IMR-90 (cell line): Measurements from ENCODE around the gene MFNG. TPM values are rescaled to one million over a fixed set of nuclear protein-coding genes. Genes with fewer than 3 reads are reported as not detected.

ENCODE experiments used
- ATAC-seq: fragments of 200-7000 bp; cut with Tn5 transposase; 2 replicates; pipeline ENCODE4 v1.9.1; 2020; ENCODE audit warnings: low read depth, mild to moderate bottlenecking, moderate library complexity
- BruUV-seq: library from RNA; stranded (reverse); fragments of 400-500 nt; replicated peaks from 2 replicates; lab custom pipeline; 2021; lab: Mats Ljungman, UMichigan
- CTCF ChIA-PET: fragments of 300-600 bp; formaldehyde crosslinking; extraction: SDS; loops from one replicate; lab custom pipeline; 2021; ENCODE audit warnings: antibody characterized with exemption; lab: Yijun Ruan, JAX
- POLR2A ChIA-PET: fragments of 300-600 bp; sonication (Branson Sonifier 250); formaldehyde crosslinking; loops from one replicate; lab custom pipeline; 2022; ENCODE audit warnings: antibody characterized with exemption; ENCODE audit not compliant: unreplicated experiment; lab: Charles Lee
- DNase-seq: peaks from one replicate; pipeline ENCODE4 v3.0.0; 2013
- H2AFZ ChIP-seq: replicated peaks from 2 replicates; pipeline ENCODE3; 2013; ENCODE audit warnings: low read length, mild to moderate bottlenecking; ENCODE audit not compliant: poor library complexity
- H2AK5ac ChIP-seq: 2 replicates; pipeline ENCODE4 v1.6.1; 2013; ENCODE audit warnings: low read depth, low read length, inconsistent platforms
- H2AK9ac ChIP-seq: replicated peaks from 2 replicates; pipeline ENCODE3; 2013; ENCODE audit warnings: mild to moderate bottlenecking, low read depth, low read length, moderate library complexity; ENCODE audit not compliant: poor library complexity
- H2BK120ac ChIP-seq: 2 replicates; pipeline ENCODE4 v1.6.1; 2013; ENCODE audit warnings: low read depth, low read length, inconsistent platforms
- H2BK15ac ChIP-seq: 3 replicates; pipeline ENCODE4 v1.6.1; 2013; ENCODE audit warnings: low read depth, low read length, inconsistent platforms
- H2BK20ac ChIP-seq: 2 replicates; pipeline ENCODE4 v1.6.1; 2013; ENCODE audit warnings: low read depth, mild to moderate bottlenecking, inconsistent platforms, low read length, moderate library complexity
- H2BK5ac ChIP-seq: 2 replicates; pipeline ENCODE4 v1.6.1; 2013; ENCODE audit warnings: mild to moderate bottlenecking, low read depth, low read length, inconsistent platforms; ENCODE audit not compliant: poor library complexity, severe bottlenecking
- H3K14ac ChIP-seq: replicated peaks from 2 replicates; pipeline ENCODE4 v1.6.1; 2013; ENCODE audit warnings: low read depth, low read length, inconsistent platforms
- H3K18ac ChIP-seq: 2 replicates; pipeline ENCODE4 v1.6.1; 2013; ENCODE audit warnings: low read depth, low read length, control low read depth
- H3K23ac ChIP-seq: 2 replicates; pipeline ENCODE4 v1.6.1; 2013; ENCODE audit warnings: low read depth, low read length, inconsistent platforms
- H3K27ac ChIP-seq: 2 replicates; pipeline ENCODE4 v1.5.1; 2013; ENCODE audit warnings: mild to moderate bottlenecking, control low read depth, low read length; ENCODE audit not compliant: insufficient read depth
- H3K27me3 ChIP-seq: 2 replicates; pipeline ENCODE4 v1.6.1; 2013; ENCODE audit warnings: low read length; ENCODE audit not compliant: control insufficient read depth, insufficient read depth
- H3K36me3 ChIP-seq: 2 replicates; pipeline ENCODE4 v1.6.1; 2013; ENCODE audit warnings: low read length, mixed read lengths; ENCODE audit not compliant: control insufficient read depth, insufficient read depth
- H3K4ac ChIP-seq: 2 replicates; pipeline ENCODE4 v1.6.1; 2013; ENCODE audit warnings: low read depth, low read length, inconsistent platforms
- H3K4me1 ChIP-seq: 2 replicates; pipeline ENCODE4 v1.6.1; 2013; ENCODE audit warnings: low read length, mixed read lengths; ENCODE audit not compliant: control insufficient read depth, insufficient read depth
- H3K4me2 ChIP-seq: 2 replicates; pipeline ENCODE4 v1.6.1; 2013; ENCODE audit warnings: low read depth, mild to moderate bottlenecking, control low read depth, low read length, moderate library complexity
- H3K4me3 ChIP-seq: 2 replicates; pipeline ENCODE4 v1.5.1; 2013; ENCODE audit warnings: low read depth, mild to moderate bottlenecking, control low read depth, low read length, moderate library complexity; ENCODE audit not compliant: insufficient read depth
- H3K56ac ChIP-seq: 2 replicates; pipeline ENCODE4 v1.6.1; 2013; ENCODE audit warnings: low read length, inconsistent platforms; ENCODE audit not compliant: insufficient read depth; ENCODE audit errors: extremely low read depth
- H3K79me1 ChIP-seq, 2 experiments: 2 replicates each; pipeline ENCODE4 v1.6.1; 2013; ENCODE audit warnings: low read length in 2 of 2, inconsistent platforms in 1 of 2, low read depth in 1 of 2
- H3K9ac ChIP-seq: 2 replicates; pipeline ENCODE4 v1.6.1; 2013; ENCODE audit warnings: low read depth, low read length, control low read depth
- H3K9me1 ChIP-seq: 2 replicates; pipeline ENCODE4 v1.6.1; 2013; ENCODE audit warnings: low read length, inconsistent platforms; ENCODE audit not compliant: insufficient read depth
- H3K9me3 ChIP-seq: 2 replicates; pipeline ENCODE4 v1.6.1; 2013; ENCODE audit warnings: low read length; ENCODE audit not compliant: control insufficient read depth, insufficient read depth
- H4K20me1 ChIP-seq: 2 replicates; pipeline ENCODE4 v1.6.1; 2013; ENCODE audit warnings: low read length, inconsistent platforms; ENCODE audit not compliant: insufficient read depth
- H4K5ac ChIP-seq: 2 replicates; pipeline ENCODE4 v1.6.1; 2013; ENCODE audit warnings: mild to moderate bottlenecking, low read depth, low read length, control low read depth
- H4K8ac ChIP-seq, 2 experiments: 2 replicates each; pipeline ENCODE4 v1.6.1; 2013; ENCODE audit warnings: low read depth in 2 of 2, low read length in 2 of 2, control low read depth in 1 of 2, inconsistent platforms in 1 of 2
- H4K91ac ChIP-seq: 2 replicates; pipeline ENCODE4 v1.6.1; 2013; ENCODE audit warnings: low read depth, low read length, inconsistent platforms; ENCODE audit not compliant: insufficient read depth
- BHLHE40 ChIP-seq: fragments of 150-350 bp; IDR thresholded peaks from 2 replicates; pipeline ENCODE4 v1.6.1; 2016; ENCODE audit warnings: mild to moderate bottlenecking, low read depth, low read length
- CEBPB ChIP-seq: IDR thresholded peaks from 2 replicates; pipeline ENCODE4 v1.6.1; 2012; ENCODE audit warnings: low read depth, low read length, improper control_type of control experiment
- FOS ChIP-seq: fragments of 150-350 bp; IDR thresholded peaks from 2 replicates; pipeline ENCODE4 v1.6.1; 2016; ENCODE audit warnings: low read depth, low read length
- MAFK ChIP-seq: IDR thresholded peaks from 2 replicates; pipeline ENCODE4 v1.6.1; 2012; ENCODE audit warnings: low read depth, low read length, improper control_type of control experiment
- MAZ ChIP-seq: IDR thresholded peaks from 2 replicates; pipeline ENCODE4 v1.6.1; 2012; ENCODE audit warnings: low read depth, mild to moderate bottlenecking, low read length, improper control_type of control experiment, moderate library complexity, borderline replicate concordance
- MXI1 ChIP-seq: IDR thresholded peaks from 2 replicates; pipeline ENCODE4 v1.6.1; 2012; ENCODE audit warnings: low read depth, mild to moderate bottlenecking, low read length, moderate library complexity, borderline replicate concordance
- NFE2L2 ChIP-seq: fragments of 150-350 bp; IDR thresholded peaks from 2 replicates; pipeline ENCODE4 v1.6.1; 2016; ENCODE audit warnings: low read depth, mild to moderate bottlenecking, low read length
- POLR2A ChIP-seq: IDR thresholded peaks from 2 replicates; pipeline ENCODE4 v1.6.1; 2012; ENCODE audit warnings: mild to moderate bottlenecking, low read depth, low read length
- RFX5 ChIP-seq: IDR thresholded peaks from 2 replicates; pipeline ENCODE4 v1.8.0; 2012; ENCODE audit warnings: low read depth, mild to moderate bottlenecking, low read length, moderate library complexity
- SMC3 ChIP-seq: fragments of 150-350 bp; IDR thresholded peaks from 2 replicates; pipeline ENCODE4 v1.6.1; 2016; ENCODE audit warnings: low read depth, mild to moderate bottlenecking, antibody characterized with exemption, low read length, moderate library complexity
- WGBS, 2 experiments: methylation state at CpG; one replicate each; pipeline versions ENCODE4 v1.1.5 to v1.1.7; 2013; ENCODE audit warnings: missing lambda C conversion rate in 2 of 2; ENCODE audit not compliant: insufficient read length in 1 of 2; ENCODE audit errors: extremely low coverage in 2 of 2; 5-methylcytosine and 5-hydroxymethylcytosine counted together
- dilution Hi-C: fragments of 300-500 bp; cut with HindIII; formaldehyde crosslinking; loops from one replicate; pipeline ENCODE4 v1.14.3; 2018; ENCODE audit warnings: low sequenced_read_pairs; ENCODE audit not compliant: unreplicated experiment
- in situ Hi-C: fragments of 300-500 bp; cut with MboI; formaldehyde crosslinking; loops from 3 replicates; pipeline ENCODE4 v1.14.3; 2019; ENCODE audit warnings: low sequenced_read_pairs, inconsistent platforms, mixed read lengths
- intact Hi-C: fragments of 100-400 bp; cut with micrococcal nuclease; formaldehyde crosslinking; loops from 2 replicates; pipeline ENCODE4 v1.10.0; 2022
- polyA plus RNA-seq, 3 experiments: library from polyadenylated mRNA; depleted of rRNA; stranded (reverse); fragments of >200 nt; gene quantifications; 2 replicates each; pipeline ENCODE4 v1.2.3, GENCODE V29; 2012; ENCODE audit warnings: low replicate concordance in 1 of 3
- total RNA-seq: library from RNA; depleted of rRNA; stranded (reverse); fragments of >200 nt; gene quantifications from 2 replicates; pipeline ENCODE4 v1.2.3, GENCODE V29; 2012
- TF ChIP-seq, protein P1 (sequence below): fragments of 150-350 bp; IDR thresholded peaks from 2 replicates; pipeline ENCODE4 v1.6.1; 2017; ENCODE audit warnings: mild to moderate bottlenecking, antibody characterized with exemption, low read length, low read depth
- TF ChIP-seq, protein P2 (sequence below): conservative IDR thresholded peaks from 2 replicates; pipeline ENCODE4 v1.5.1; 2012; ENCODE audit warnings: mild to moderate bottlenecking, low read depth, low read length, improper control_type of control experiment

Gene MFNG
- total and polyA plus RNA-seq, 2 of the 4 experiments (the other 2 are of a cell fraction), result 0.15 TPM; not detected in 1

DNA sequence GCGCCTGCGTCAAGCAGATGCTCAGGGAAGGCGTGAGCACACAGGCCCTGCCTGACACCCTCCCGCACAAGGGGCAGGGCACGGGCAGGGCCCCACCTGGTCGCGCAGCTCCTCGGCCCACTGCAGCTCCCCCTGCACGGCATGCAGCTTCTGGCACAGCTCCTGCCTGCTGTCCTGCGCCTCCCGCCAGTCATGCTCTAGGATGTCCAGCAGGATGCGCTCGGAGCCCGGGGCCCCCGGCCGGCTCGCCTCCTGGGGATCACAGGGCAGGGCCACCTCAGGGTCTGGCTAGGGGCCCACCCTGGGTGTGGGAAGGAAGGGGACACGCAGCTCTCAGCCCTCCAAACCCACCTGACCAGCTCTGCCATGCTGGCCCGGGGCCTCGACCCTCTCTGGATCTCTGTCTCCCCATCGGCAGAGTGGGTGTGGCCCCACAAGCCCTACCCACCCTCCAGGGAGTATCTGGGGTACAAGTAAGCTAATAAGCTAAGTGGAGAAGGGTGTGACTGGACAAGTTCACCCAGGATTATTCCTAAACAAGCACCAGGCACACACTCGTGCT is 22.3 kb upstream of the MFNG start:
- H4K5ac ChIP-seq, result no peak overlapping the region
- peaks cover 14% of the 10 kb centered on the region; the same call in 1 of the 2 replicates for H4K20me1 ChIP-seq
- no TSS peak for BruUV-seq
- no peaks in the 10 kb centered on the region for H3K27me3 ChIP-seq
- no peak overlapping the region for H2BK5ac ChIP-seq
- ChIA-PET POLR2A (interaction anchor here (0.6 kb wide), 1 partner anchor 16 kb away, joined by 5 read pairs; no protein-coding TSS in a partner anchor), CTCF (no interaction called here)
- intact Hi-C loops, result no loop called here
- ATAC-seq (no peak), DNase-seq (no peak)
- peaks cover 8% of the 10 kb centered on the region for H3K9me1 ChIP-seq
- no peak overlapping the region; the same call in 1 of the 2 replicates for H3K4ac ChIP-seq
- no peak overlapping the region for H3K56ac ChIP-seq
- no peak overlapping the region for H3K4me2 ChIP-seq
- H3K9ac ChIP-seq, result no peak overlapping the region
- no peak for TF ChIP-seq MAZ
- no peak for TF ChIP-seq CEBPB
- TF ChIP-seq, protein P1, sequence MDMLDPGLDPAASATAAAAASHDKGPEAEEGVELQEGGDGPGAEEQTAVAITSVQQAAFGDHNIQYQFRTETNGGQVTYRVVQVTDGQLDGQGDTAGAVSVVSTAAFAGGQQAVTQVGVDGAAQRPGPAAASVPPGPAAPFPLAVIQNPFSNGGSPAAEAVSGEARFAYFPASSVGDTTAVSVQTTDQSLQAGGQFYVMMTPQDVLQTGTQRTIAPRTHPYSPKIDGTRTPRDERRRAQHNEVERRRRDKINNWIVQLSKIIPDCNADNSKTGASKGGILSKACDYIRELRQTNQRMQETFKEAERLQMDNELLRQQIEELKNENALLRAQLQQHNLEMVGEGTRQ, result no peak
- no peak for TF ChIP-seq MXI1
- no peak for TF ChIP-seq NFE2L2
- TF ChIP-seq RFX5, result no peak
- TF ChIP-seq MAFK, result no peak
- TF ChIP-seq POLR2A, result no peak
- no peak for TF ChIP-seq SMC3
- TF ChIP-seq FOS, result no peak
- no peak for TF ChIP-seq BHLHE40
- TF ChIP-seq, protein P2, sequence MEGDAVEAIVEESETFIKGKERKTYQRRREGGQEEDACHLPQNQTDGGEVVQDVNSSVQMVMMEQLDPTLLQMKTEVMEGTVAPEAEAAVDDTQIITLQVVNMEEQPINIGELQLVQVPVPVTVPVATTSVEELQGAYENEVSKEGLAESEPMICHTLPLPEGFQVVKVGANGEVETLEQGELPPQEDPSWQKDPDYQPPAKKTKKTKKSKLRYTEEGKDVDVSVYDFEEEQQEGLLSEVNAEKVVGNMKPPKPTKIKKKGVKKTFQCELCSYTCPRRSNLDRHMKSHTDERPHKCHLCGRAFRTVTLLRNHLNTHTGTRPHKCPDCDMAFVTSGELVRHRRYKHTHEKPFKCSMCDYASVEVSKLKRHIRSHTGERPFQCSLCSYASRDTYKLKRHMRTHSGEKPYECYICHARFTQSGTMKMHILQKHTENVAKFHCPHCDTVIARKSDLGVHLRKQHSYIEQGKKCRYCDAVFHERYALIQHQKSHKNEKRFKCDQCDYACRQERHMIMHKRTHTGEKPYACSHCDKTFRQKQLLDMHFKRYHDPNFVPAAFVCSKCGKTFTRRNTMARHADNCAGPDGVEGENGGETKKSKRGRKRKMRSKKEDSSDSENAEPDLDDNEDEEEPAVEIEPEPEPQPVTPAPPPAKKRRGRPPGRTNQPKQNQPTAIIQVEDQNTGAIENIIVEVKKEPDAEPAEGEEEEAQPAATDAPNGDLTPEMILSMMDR, result no peak
- no peak overlapping the region for H4K91ac ChIP-seq
- no peak overlapping the region for H3K27ac ChIP-seq
- H2AFZ ChIP-seq, result no peak overlapping the region
- H2AK5ac ChIP-seq, result no peak overlapping the region
- no peaks in the 10 kb centered on the region for H3K9me3 ChIP-seq
- no peak overlapping the region for H2BK120ac ChIP-seq
- H4K8ac ChIP-seq, result no peak overlapping the region
- WGBS, 2 experiments, result 85% methylated on average over 9 of the region's 22 CpGs; no CpG with 5 or more reads in 1 of the 2 experiments
- no peak overlapping the region for H3K23ac ChIP-seq
- H2BK15ac ChIP-seq, result no peak overlapping the region
- H3K4me1 ChIP-seq, result peaks cover 11% of the 10 kb centered on the region
- H2BK20ac ChIP-seq, result no peak overlapping the region
- H2AK9ac ChIP-seq, result no peak overlapping the region
- no peak overlapping the region for H3K14ac ChIP-seq
- in situ Hi-C loops, result no loop called here
- H3K79me1 ChIP-seq, result peaks cover 3 to 21% of the 10 kb centered on the region in 2 experiments; a peak in 3 of 4 replicates
- no peak overlapping the region for H3K18ac ChIP-seq
- no peak overlapping the region for H3K4me3 ChIP-seq
- dilution Hi-C loops, result no loop called here
- peaks cover 24% of the 10 kb centered on the region for H3K36me3 ChIP-seq
